ENCODE data around the gene RPS23. TPM values are rescaled to one million over a fixed set of nuclear protein-coding genes. Genes with fewer than 3 reads are reported as not detected.

Gene RPS23
- total RNA-seq, 1 experiment from 2014 or later, result 2,589 TPM

DNA sequence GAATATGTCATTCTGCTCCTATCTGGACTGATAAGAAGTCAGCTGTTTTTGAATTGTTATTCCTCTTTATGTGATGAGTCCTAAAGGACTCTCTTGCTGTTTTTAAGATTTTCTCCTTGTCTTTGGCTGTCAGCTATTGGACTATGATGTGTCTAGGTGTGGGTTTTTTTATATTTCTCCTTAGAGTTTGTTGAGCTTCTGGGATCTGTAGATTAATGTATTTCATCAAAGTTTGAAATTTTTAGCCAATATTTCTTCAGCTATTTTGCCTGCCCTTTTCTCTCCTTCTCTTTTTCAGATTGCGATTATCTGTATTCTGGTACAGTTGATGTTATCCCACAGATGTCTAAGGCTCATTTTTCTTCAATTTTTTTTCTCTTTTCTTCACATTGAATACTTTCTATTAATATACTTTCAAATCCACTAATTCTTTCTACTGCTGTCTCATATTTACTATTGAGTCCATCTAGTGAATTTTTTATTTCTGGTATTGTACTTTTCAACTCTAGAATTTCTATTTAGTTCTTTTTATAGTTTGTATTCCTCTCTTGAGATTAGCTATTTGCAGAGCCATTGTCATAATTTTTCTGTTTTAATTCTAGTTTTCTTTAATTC, 31.1 kb downstream of the RPS23 start (continued):
- TF ChIP-seq, protein P1, sequence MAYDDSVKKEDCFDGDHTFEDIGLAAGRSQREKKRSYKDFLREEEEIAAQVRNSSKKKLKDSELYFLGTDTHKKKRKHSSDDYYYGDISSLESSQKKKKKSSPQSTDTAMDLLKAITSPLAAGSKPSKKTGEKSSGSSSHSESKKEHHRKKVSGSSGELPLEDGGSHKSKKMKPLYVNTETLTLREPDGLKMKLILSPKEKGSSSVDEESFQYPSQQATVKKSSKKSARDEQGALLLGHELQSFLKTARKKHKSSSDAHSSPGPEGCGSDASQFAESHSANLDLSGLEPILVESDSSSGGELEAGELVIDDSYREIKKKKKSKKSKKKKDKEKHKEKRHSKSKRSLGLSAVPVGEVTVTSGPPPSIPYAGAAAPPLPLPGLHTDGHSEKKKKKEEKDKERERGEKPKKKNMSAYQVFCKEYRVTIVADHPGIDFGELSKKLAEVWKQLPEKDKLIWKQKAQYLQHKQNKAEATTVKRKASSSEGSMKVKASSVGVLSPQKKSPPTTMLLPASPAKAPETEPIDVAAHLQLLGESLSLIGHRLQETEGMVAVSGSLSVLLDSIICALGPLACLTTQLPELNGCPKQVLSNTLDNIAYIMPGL (CRISPR knock-in tag; IDR thresholded peaks at IDR 0.05), result no peak
- TF ChIP-seq, protein P2, sequence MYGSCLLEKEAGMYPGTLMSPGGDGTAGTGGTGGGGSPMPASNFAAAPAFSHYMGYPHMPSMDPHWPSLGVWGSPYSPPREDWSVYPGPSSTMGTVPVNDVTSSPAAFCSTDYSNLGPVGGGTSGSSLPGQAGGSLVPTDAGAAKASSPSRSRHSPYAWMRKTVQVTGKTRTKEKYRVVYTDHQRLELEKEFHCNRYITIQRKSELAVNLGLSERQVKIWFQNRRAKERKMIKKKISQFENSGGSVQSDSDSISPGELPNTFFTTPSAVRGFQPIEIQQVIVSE (CRISPR knock-in tag; IDR thresholded peaks at IDR 0.05; ENCODE audit: borderline replicate concordance), result no peak
- TF ChIP-seq, protein P3, sequence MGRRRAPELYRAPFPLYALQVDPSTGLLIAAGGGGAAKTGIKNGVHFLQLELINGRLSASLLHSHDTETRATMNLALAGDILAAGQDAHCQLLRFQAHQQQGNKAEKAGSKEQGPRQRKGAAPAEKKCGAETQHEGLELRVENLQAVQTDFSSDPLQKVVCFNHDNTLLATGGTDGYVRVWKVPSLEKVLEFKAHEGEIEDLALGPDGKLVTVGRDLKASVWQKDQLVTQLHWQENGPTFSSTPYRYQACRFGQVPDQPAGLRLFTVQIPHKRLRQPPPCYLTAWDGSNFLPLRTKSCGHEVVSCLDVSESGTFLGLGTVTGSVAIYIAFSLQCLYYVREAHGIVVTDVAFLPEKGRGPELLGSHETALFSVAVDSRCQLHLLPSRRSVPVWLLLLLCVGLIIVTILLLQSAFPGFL (CRISPR knock-in tag; IDR thresholded peaks at IDR 0.05; ENCODE audit: borderline replicate concordance), result no peak
- TF ChIP-seq NR1H2 (CRISPR knock-in tag; IDR thresholded peaks at IDR 0.05) (no peak), ZNF138 (CRISPR knock-in tag; conservative IDR thresholded peaks at IDR 0.05) (no peak), IRF2 (CRISPR knock-in tag; IDR thresholded peaks at IDR 0.05; ENCODE audit: borderline replicate concordance, low read depth) (no peak), ZBTB21 (CRISPR knock-in tag; IDR thresholded peaks at IDR 0.05; ENCODE audit: borderline replicate concordance) (no peak)
- TF ChIP-seq, protein P4, sequence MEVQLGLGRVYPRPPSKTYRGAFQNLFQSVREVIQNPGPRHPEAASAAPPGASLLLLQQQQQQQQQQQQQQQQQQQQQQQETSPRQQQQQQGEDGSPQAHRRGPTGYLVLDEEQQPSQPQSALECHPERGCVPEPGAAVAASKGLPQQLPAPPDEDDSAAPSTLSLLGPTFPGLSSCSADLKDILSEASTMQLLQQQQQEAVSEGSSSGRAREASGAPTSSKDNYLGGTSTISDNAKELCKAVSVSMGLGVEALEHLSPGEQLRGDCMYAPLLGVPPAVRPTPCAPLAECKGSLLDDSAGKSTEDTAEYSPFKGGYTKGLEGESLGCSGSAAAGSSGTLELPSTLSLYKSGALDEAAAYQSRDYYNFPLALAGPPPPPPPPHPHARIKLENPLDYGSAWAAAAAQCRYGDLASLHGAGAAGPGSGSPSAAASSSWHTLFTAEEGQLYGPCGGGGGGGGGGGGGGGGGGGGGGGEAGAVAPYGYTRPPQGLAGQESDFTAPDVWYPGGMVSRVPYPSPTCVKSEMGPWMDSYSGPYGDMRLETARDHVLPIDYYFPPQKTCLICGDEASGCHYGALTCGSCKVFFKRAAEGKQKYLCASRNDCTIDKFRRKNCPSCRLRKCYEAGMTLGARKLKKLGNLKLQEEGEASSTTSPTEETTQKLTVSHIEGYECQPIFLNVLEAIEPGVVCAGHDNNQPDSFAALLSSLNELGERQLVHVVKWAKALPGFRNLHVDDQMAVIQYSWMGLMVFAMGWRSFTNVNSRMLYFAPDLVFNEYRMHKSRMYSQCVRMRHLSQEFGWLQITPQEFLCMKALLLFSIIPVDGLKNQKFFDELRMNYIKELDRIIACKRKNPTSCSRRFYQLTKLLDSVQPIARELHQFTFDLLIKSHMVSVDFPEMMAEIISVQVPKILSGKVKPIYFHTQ (CRISPR knock-in tag; IDR thresholded peaks at IDR 0.05), result no peak

DNA sequence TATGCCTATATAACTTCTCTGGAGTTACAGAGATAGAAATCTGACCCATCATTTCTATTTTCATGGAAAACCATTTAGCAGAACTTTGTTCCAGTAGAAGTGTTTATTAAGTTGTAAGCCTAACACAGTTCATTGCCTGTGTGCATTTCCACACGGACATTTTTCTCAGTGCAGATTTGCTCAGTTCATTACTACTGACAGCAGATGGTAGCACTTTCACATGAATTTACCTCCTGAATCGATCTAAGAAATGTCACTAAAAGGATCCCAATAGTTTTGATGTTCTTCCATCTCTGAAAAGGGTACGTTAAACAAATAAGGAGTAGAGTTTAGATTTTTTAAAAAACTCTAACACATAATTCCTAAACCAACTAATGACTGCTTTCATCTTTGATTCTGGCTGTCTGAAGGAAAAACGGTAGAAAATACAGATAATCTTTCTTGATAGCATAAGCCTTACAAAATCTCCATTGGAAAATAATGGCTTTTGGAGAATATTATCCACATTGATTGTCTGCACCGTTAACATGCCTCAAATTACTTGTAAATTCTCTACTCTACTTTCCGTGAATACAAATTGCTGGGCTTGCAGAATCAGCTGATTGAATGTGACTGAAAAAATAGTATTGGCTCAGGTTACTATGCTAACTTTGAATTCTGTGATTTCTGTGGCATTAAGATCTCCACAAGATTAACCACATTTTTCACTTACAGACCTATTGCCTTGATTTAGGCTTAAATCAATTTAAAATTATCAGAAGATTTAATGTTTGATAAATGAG, 33.1 kb downstream of the RPS23 start:
- Mint-ChIP-seq H3K4me1 (no peaks in the 10 kb centered on the region), H3K27ac (no peak overlapping the region), H3K4me3 (no peak overlapping the region), H3K36me3 (no peaks in the 10 kb centered on the region; the same call in 1 of the 2 replicates), H3K9me3 (peaks cover 4% of the 10 kb centered on the region; the same call in 1 of the 2 replicates), H3K27me3 (ENCODE audit: low read depth) (no peaks in the 10 kb centered on the region)
- POLR2A ChIA-PET, result no interaction called here
- ATAC-seq (no peak), DNase-seq (ENCODE audit: low spot score) (no peak)
- CTCF ChIA-PET, result no interaction called here
- TF ChIP-seq, protein P5, sequence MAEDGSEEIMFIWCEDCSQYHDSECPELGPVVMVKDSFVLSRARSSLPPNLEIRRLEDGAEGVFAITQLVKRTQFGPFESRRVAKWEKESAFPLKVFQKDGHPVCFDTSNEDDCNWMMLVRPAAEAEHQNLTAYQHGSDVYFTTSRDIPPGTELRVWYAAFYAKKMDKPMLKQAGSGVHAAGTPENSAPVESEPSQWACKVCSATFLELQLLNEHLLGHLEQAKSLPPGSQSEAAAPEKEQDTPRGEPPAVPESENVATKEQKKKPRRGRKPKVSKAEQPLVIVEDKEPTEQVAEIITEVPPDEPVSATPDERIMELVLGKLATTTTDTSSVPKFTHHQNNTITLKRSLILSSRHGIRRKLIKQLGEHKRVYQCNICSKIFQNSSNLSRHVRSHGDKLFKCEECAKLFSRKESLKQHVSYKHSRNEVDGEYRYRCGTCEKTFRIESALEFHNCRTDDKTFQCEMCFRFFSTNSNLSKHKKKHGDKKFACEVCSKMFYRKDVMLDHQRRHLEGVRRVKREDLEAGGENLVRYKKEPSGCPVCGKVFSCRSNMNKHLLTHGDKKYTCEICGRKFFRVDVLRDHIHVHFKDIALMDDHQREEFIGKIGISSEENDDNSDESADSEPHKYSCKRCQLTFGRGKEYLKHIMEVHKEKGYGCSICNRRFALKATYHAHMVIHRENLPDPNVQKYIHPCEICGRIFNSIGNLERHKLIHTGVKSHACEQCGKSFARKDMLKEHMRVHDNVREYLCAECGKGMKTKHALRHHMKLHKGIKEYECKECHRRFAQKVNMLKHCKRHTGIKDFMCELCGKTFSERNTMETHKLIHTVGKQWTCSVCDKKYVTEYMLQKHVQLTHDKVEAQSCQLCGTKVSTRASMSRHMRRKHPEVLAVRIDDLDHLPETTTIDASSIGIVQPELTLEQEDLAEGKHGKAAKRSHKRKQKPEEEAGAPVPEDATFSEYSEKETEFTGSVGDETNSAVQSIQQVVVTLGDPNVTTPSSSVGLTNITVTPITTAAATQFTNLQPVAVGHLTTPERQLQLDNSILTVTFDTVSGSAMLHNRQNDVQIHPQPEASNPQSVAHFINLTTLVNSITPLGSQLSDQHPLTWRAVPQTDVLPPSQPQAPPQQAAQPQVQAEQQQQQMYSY (CRISPR knock-in tag; IDR thresholded peaks at IDR 0.05), result no peak
- TF ChIP-seq ZNF232 (CRISPR knock-in tag; IDR thresholded peaks at IDR 0.05), result no peak
- TF ChIP-seq ELF4 (CRISPR knock-in tag; IDR thresholded peaks at IDR 0.05; ENCODE audit: low read depth), result no peak
- TF ChIP-seq GRHL2 (CRISPR knock-in tag; IDR thresholded peaks at IDR 0.05; ENCODE audit: insufficient replicate concordance, severe bottlenecking), result no peak
- TF ChIP-seq, protein P6, sequence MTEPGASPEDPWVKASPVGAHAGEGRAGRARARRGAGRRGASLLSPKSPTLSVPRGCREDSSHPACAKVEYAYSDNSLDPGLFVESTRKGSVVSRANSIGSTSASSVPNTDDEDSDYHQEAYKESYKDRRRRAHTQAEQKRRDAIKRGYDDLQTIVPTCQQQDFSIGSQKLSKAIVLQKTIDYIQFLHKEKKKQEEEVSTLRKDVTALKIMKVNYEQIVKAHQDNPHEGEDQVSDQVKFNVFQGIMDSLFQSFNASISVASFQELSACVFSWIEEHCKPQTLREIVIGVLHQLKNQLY (CRISPR knock-in tag; IDR thresholded peaks at IDR 0.05), result no peak
- TF ChIP-seq, protein P7, sequence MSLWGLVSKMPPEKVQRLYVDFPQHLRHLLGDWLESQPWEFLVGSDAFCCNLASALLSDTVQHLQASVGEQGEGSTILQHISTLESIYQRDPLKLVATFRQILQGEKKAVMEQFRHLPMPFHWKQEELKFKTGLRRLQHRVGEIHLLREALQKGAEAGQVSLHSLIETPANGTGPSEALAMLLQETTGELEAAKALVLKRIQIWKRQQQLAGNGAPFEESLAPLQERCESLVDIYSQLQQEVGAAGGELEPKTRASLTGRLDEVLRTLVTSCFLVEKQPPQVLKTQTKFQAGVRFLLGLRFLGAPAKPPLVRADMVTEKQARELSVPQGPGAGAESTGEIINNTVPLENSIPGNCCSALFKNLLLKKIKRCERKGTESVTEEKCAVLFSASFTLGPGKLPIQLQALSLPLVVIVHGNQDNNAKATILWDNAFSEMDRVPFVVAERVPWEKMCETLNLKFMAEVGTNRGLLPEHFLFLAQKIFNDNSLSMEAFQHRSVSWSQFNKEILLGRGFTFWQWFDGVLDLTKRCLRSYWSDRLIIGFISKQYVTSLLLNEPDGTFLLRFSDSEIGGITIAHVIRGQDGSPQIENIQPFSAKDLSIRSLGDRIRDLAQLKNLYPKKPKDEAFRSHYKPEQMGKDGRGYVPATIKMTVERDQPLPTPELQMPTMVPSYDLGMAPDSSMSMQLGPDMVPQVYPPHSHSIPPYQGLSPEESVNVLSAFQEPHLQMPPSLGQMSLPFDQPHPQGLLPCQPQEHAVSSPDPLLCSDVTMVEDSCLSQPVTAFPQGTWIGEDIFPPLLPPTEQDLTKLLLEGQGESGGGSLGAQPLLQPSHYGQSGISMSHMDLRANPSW (CRISPR knock-in tag; conservative IDR thresholded peaks at IDR 0.05; ENCODE audit: low read depth), result no peak
- TF ChIP-seq, protein P8, sequence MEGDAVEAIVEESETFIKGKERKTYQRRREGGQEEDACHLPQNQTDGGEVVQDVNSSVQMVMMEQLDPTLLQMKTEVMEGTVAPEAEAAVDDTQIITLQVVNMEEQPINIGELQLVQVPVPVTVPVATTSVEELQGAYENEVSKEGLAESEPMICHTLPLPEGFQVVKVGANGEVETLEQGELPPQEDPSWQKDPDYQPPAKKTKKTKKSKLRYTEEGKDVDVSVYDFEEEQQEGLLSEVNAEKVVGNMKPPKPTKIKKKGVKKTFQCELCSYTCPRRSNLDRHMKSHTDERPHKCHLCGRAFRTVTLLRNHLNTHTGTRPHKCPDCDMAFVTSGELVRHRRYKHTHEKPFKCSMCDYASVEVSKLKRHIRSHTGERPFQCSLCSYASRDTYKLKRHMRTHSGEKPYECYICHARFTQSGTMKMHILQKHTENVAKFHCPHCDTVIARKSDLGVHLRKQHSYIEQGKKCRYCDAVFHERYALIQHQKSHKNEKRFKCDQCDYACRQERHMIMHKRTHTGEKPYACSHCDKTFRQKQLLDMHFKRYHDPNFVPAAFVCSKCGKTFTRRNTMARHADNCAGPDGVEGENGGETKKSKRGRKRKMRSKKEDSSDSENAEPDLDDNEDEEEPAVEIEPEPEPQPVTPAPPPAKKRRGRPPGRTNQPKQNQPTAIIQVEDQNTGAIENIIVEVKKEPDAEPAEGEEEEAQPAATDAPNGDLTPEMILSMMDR (IDR thresholded peaks at IDR 0.05), result no peak

Measured in WTC11 (cell line).